Glomerular visceral epithelial cell (primary cell): ENCODE data around the gene TBC1D16.

Experiments
- DNase-seq: peaks from one replicate; pipeline ENCODE4 v3.0.0-alpha.2; 2016; ENCODE audit errors: extremely low spot score

TBC1D16 gene

DNA sequence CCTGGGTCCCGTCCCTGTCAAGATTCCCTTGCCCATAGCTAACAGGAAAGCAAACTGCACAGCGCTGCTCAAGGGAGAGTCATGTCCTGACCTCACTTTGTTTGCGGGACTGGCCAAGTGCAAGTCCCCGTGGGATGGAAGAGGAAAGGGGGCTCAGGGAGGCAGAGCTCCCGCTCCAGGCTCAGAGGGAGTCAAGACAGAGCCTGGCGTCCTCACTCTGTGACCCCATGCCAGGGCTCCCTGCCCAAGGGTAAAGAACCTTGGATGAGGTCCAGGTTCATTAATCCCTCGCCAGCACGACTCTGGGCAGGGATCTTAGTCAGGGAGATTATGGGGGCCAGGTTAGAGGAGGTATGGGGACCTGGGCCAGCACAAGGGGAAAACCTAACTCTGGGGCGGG is 145.0 kb downstream of the TBC1D16 start:
- no peak for DNase-seq

DNA sequence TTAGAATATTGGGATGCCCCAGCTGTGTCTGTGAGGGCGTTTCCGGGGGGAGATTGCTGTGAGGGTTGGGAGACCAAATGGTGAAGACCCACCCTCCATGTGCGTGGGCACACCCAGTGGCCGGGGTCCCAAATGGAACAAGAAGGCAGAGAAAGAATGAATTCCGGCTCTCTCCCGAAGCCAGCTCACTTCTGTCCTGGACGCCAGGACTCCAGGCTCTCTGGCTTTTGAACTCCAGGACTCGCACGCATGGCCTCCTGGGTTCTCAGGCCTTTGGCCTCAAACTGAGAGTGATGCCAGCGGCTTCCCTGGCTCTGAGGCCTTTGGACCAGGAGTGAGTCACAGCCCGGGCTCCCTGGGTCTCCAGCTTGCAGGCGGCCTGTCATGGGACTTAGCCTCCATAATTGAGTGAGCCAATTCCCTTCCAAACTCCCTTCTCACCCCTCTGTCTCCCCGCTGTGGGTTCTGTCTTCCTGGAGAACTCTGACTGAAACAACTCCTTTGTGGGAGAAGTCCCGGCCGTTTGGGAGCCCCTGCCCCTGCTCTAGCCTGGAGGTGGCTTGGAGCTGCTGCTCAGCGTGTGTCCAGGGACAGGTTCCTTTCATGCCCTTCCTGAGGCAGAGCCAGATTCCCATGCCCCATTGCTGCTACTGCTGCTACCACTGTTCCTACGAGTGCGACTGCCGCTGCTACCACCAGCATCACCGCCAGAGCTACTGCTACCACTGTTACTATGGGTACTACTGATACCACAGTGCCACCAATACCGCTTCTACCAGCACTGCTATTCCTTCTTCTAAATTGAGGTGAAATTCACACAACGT is 146.6 kb downstream of the TBC1D16 start:
- DNase-seq = no peak

- no peak for DNase-seq
Observed at GRCh38 chr17:79888009-79888540, 147.6 kb downstream of the TBC1D16 start.

DNA sequence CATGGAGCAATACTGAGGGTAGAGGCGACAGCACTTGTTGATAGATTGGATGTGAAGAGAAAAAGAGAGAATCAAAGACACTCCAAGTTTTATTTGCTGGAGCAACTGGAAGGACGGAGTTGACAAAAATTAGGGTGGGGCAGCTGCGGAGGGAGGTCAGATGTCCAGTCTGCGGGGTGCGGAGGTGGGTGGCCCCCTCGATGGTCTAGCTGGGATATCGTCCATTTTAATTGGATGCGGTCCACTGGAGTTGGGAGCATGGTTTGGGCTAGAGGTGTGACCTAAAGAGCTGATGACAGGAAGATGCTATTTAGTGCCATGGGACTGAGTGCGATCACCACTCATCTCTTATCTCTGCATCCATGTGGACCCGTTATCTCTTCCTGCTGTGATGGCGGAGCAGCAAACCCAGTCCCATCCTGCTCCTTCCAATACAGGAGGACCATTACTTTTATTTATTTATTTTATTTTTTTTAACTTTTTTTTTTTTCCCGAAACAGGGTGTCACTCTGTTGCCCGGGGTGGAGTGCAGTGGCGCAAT is 148.2 kb downstream of the TBC1D16 start:
- DNase-seq = no peak

DNA sequence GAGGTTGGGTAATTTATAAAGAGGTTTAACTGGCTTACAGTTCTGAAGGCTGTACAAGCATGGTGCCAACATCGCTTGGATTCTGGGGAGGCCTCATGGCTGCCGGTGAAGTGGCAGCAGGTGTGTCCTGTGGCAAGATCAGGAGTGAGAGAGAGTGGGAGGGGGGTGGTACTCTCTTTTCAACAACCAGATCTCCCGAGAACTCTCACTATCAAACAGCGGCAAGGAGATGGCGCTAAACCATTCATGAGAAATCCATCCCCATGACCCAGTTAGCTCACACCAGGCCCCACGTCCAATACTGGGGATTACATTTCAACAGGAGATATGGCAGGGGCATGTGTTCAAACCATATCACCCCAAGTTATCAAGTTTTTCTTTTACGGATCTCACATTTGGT is 152.5 kb downstream of the TBC1D16 start:
- no peak for DNase-seq
